CD4-positive, alpha-beta memory T cell (primary cell): ENCODE results near the gene TSEN54. TPM values are rescaled to one million over a fixed set of nuclear protein-coding genes. Genes with fewer than 3 reads are reported as not detected.

Source experiments
- CTCF ChIA-PET: fragments of 350-600 bp; sonication (Branson Sonifier 250); formaldehyde crosslinking; loops from one replicate; lab custom pipeline; 2021; ENCODE audit warnings: inconsistent platforms; ENCODE audit not compliant: partially characterized antibody; lab: Charles Lee
- POLR2A ChIA-PET: fragments of 350-600 bp; sonication (Branson Sonifier 250); formaldehyde crosslinking; loops from one replicate; lab custom pipeline; 2021; ENCODE audit not compliant: partially characterized antibody; lab: Charles Lee
- DNase-seq, 5 donors: peaks; one replicate each; pipeline versions ENCODE4 v3.0.0 to v3.0.0-alpha.2; 2020 to 2022; ENCODE audit warnings: mixed read lengths in 1 of 5
- H3K27ac ChIP-seq: one replicate; pipeline ENCODE4 v1.7.0; 2013; ENCODE audit warnings: low read depth, low read length
- H3K27me3 ChIP-seq: 2 replicates; pipeline ENCODE4 v1.7.0; 2013; ENCODE audit warnings: mild to moderate bottlenecking, low read length, moderate library complexity; ENCODE audit not compliant: insufficient read depth
- H3K36me3 ChIP-seq: 2 replicates; pipeline ENCODE4 v1.7.0; 2013; ENCODE audit warnings: mild to moderate bottlenecking, low read length, moderate library complexity; ENCODE audit not compliant: insufficient read depth
- H3K4me1 ChIP-seq: 2 replicates; pipeline ENCODE4 v1.7.0; 2013; ENCODE audit warnings: mild to moderate bottlenecking, low read length, moderate library complexity; ENCODE audit not compliant: insufficient read depth
- H3K4me3 ChIP-seq, 2 donors: one replicate each; pipeline ENCODE4 v1.7.0; 2013; ENCODE audit warnings: low read length in 2 of 2, mild to moderate bottlenecking in 1 of 2
- H3K9me3 ChIP-seq, 2 donors: one replicate each; pipeline ENCODE4 v1.7.0; 2013; ENCODE audit warnings: low read length in 2 of 2, control low read depth in 1 of 2; ENCODE audit not compliant: control insufficient read depth in 1 of 2
- H3K27ac Mint-ChIP-seq, 7 donors: one replicate each; pipeline ENCODE4 v1.8.0; 2020 to 2021; ENCODE audit warnings: mixed read lengths in 7 of 7, mild to moderate bottlenecking in 6 of 7, inconsistent platforms in 3 of 7, moderate library complexity in 3 of 7
- H3K27me3 Mint-ChIP-seq, 2 donors: one replicate each; pipeline ENCODE4 v1.8.0; 2020 to 2021; ENCODE audit warnings: mixed read lengths in 2 of 2
- H3K36me3 Mint-ChIP-seq, 2 donors: one replicate each; pipeline ENCODE4 v1.8.0; 2020 to 2021; ENCODE audit warnings: mixed read lengths in 2 of 2, inconsistent platforms in 1 of 2, mild to moderate bottlenecking in 1 of 2
- H3K4me1 Mint-ChIP-seq, 4 donors: one replicate each; pipeline ENCODE4 v1.8.0; 2020 to 2021; ENCODE audit warnings: mixed read lengths in 4 of 4, mild to moderate bottlenecking in 1 of 4
- H3K4me3 Mint-ChIP-seq, 8 donors: one replicate each; pipeline ENCODE4 v1.8.0; 2020 to 2021; ENCODE audit warnings: mixed read lengths in 8 of 8, mild to moderate bottlenecking in 7 of 8, moderate library complexity in 6 of 8, inconsistent platforms in 3 of 8
- H3K9me3 Mint-ChIP-seq, 8 donors: one replicate each; pipeline ENCODE4 v1.8.0; 2020 to 2021; ENCODE audit warnings: mixed read lengths in 8 of 8, mild to moderate bottlenecking in 5 of 8, inconsistent platforms in 3 of 8, moderate library complexity in 1 of 8
- intact Hi-C: fragments of 100-400 bp; cut with micrococcal nuclease; formaldehyde crosslinking; loops from one replicate; pipeline ENCODE4 v1.15.1; 2023
- polyA plus RNA-seq, 2 donors: library from polyadenylated mRNA; unstranded; fragments of 300-500 nt; fragmentation: Illumina TruSeq; gene quantifications; one replicate each; pipeline ENCODE4 v1.2.3, GENCODE V29; 2021
- total RNA-seq, 2 experiments: library from RNA; stranded (reverse); gene quantifications; one replicate each; pipeline ENCODE4 v1.2.3, GENCODE V29; 2021

Gene TSEN54
- total and polyA plus RNA-seq, 4 experiments from 2014 or later = 45.7 to 110 (median 64.8) TPM

- Mint-ChIP-seq H3K27me3 (no peaks in the 10 kb centered on the region), H3K9me3 (no peaks in the 10 kb centered on the region), H3K4me1 (peaks cover 6 to 18% (median 8%) of the 10 kb centered on the region in 4 donors), H3K4me3 (no peak overlapping the region), H3K27ac (peak overlapping the region in 1 of 7 donors; percentile 72), H3K36me3 (peaks cover 4 to 22% of the 10 kb centered on the region in 2 donors)
- Histone ChIP-seq H3K27me3 (no peaks in the 10 kb centered on the region), H3K4me3 (no peak overlapping the region), H3K27ac (no peak overlapping the region), H3K4me1 (peaks cover under 1% of the 10 kb centered on the region), H3K9me3 (no peaks in the 10 kb centered on the region), H3K36me3 (no peaks in the 10 kb centered on the region)
- POLR2A ChIA-PET = interaction anchor here (0.6 kb wide), 1 partner anchor 25 kb away, joined by 4 read pairs; the partner anchor contains the start of gene TMEM94
- no peak for DNase-seq
- CTCF ChIA-PET = no interaction called here
- intact Hi-C loops = no loop called here
Observed at GRCh38 chr17:75481194-75482068, 34.9 kb upstream of the TSEN54 start.

- H3K36me3 ChIP-seq = no peaks in the 10 kb centered on the region
- ChIA-PET CTCF (no interaction called here), POLR2A (no interaction called here)
- H3K4me1 ChIP-seq = peaks cover 10% of the 10 kb centered on the region
- no peaks in the 10 kb centered on the region for H3K27me3 ChIP-seq
- Mint-ChIP-seq H3K9me3 (no peaks in the 10 kb centered on the region), H3K27ac (peak overlapping the region in 1 of 7 donors; percentile 65), H3K4me1 (peaks cover 13 to 25% (median 15%) of the 10 kb centered on the region in 4 donors), H3K27me3 (no peaks in the 10 kb centered on the region), H3K4me3 (no peak overlapping the region), H3K36me3 (peaks cover 7 to 20% of the 10 kb centered on the region in 2 donors)
- no peak for DNase-seq
- intact Hi-C loops = no loop called here
- H3K27ac ChIP-seq = no peak overlapping the region
- H3K9me3 ChIP-seq = no peaks in the 10 kb centered on the region
- no peak overlapping the region for H3K4me3 ChIP-seq
Observed at GRCh38 chr17:75482098-75482942, 34.0 kb upstream of the TSEN54 start.

GRCh38 chr17:75485688-75486087 lies 30.6 kb upstream of the TSEN54 start:
- POLR2A ChIA-PET = no interaction called here
- H3K9me3 Mint-ChIP-seq = no peaks in the 10 kb centered on the region
- no peaks in the 10 kb centered on the region for H3K36me3 ChIP-seq
- DNase-seq = no peak
- no peaks in the 10 kb centered on the region for H3K9me3 ChIP-seq
- CTCF ChIA-PET = interaction anchor here (2.9 kb wide), 1 partner anchor 58 kb away, joined by 17 read pairs; no protein-coding TSS in a partner anchor
- H3K4me1 ChIP-seq = peaks cover 21% of the 10 kb centered on the region
- H3K27ac ChIP-seq = no peak overlapping the region
- H3K27me3 Mint-ChIP-seq = no peaks in the 10 kb centered on the region
- H3K36me3 Mint-ChIP-seq = peaks cover 11 to 22% of the 10 kb centered on the region in 2 donors
- H3K27me3 ChIP-seq = no peaks in the 10 kb centered on the region
- H3K27ac Mint-ChIP-seq = no peak overlapping the region
- H3K4me1 Mint-ChIP-seq = peaks cover 17 to 30% (median 26%) of the 10 kb centered on the region in 4 donors
- H3K4me3 ChIP-seq = no peak overlapping the region
- intact Hi-C loops = no loop called here
- no peak overlapping the region for H3K4me3 Mint-ChIP-seq

- peaks cover 11 to 20% of the 10 kb centered on the region in 2 donors for H3K36me3 Mint-ChIP-seq
- no peaks in the 10 kb centered on the region for H3K9me3 Mint-ChIP-seq
- no peak overlapping the region for H3K4me3 ChIP-seq
- CTCF ChIA-PET = interaction anchor here (2.1 to 2.9 kb wide), 2 partner anchors 30 to 59 kb away, joined by 7 to 17 read pairs; partner anchors contain the start of gene TSEN54
- intact Hi-C loops = no loop called here
- H3K4me1 Mint-ChIP-seq = peaks cover 17 to 30% (median 26%) of the 10 kb centered on the region in 4 donors
- H3K27ac ChIP-seq = no peak overlapping the region
- no peak for DNase-seq
- no peaks in the 10 kb centered on the region for H3K36me3 ChIP-seq
- H3K9me3 ChIP-seq = no peaks in the 10 kb centered on the region
- POLR2A ChIA-PET = interaction anchor here (2.5 kb wide), 1 partner anchor 30 kb away, joined by 25 read pairs; the partner anchor contains the start of gene TMEM94
- no peaks in the 10 kb centered on the region for H3K27me3 ChIP-seq
- no peaks in the 10 kb centered on the region for H3K27me3 Mint-ChIP-seq
- H3K4me1 ChIP-seq = peaks cover 21% of the 10 kb centered on the region
- H3K27ac Mint-ChIP-seq = peak overlapping the region; percentile 8 to 99 (median 84)
- H3K4me3 Mint-ChIP-seq = peak overlapping the region in 3 of 8 donors; percentile 0 to 61 (median 39)
Observed at GRCh38 chr17:75486151-75486550, 30.2 kb upstream of the TSEN54 start.

GRCh38 chr17:75486951-75487350 lies 29.4 kb upstream of the TSEN54 start:
- H3K27ac Mint-ChIP-seq = peak overlapping the region; percentile 84 to 99 (median 94)
- intact Hi-C loops = no loop called here
- H3K4me1 ChIP-seq = peaks cover 21% of the 10 kb centered on the region
- ChIA-PET POLR2A (interaction anchor here (0.8 to 2.5 kb wide), 6 partner anchors 23 to 101 kb away, joined by 4 to 25 read pairs (median 6); partner anchors contain the start of genes LLGL2, TMEM94 and TSEN54), CTCF (interaction anchor here (0.8 to 2.9 kb wide), 3 partner anchors 29 to 60 kb away, joined by 4 to 17 read pairs (median 7); partner anchors contain the start of genes TMEM94 and TSEN54)
- no peaks in the 10 kb centered on the region for H3K9me3 ChIP-seq
- peaks cover 17 to 30% (median 26%) of the 10 kb centered on the region in 4 donors for H3K4me1 Mint-ChIP-seq
- H3K27ac ChIP-seq = peak overlapping the region; percentile 22
- H3K4me3 ChIP-seq = peak overlapping the region in 1 of 2 donors; percentile 38
- no peaks in the 10 kb centered on the region for H3K9me3 Mint-ChIP-seq
- no peaks in the 10 kb centered on the region for H3K27me3 ChIP-seq
- H3K4me3 Mint-ChIP-seq = peak overlapping the region in 7 of 8 donors; percentile 61 to 88 (median 73)
- peaks cover 11 to 24% of the 10 kb centered on the region in 2 donors for H3K36me3 Mint-ChIP-seq
- H3K36me3 ChIP-seq = no peaks in the 10 kb centered on the region
- DNase-seq = no peak
- no peaks in the 10 kb centered on the region for H3K27me3 Mint-ChIP-seq

- Mint-ChIP-seq H3K9me3 (no peaks in the 10 kb centered on the region), H3K4me3 (peak overlapping the region; percentile 50 to 88 (median 73)), H3K4me1 (peaks cover 17 to 30% (median 26%) of the 10 kb centered on the region in 4 donors), H3K27ac (peak overlapping the region; percentile 84 to 99 (median 94)), H3K36me3 (peaks cover 12 to 27% of the 10 kb centered on the region in 2 donors), H3K27me3 (no peaks in the 10 kb centered on the region)
- Histone ChIP-seq H3K4me1 (peaks cover 21% of the 10 kb centered on the region), H3K4me3 (peak overlapping the region in 1 of 2 donors; percentile 38), H3K36me3 (peaks cover 2% of the 10 kb centered on the region), H3K9me3 (no peaks in the 10 kb centered on the region), H3K27me3 (no peaks in the 10 kb centered on the region), H3K27ac (peak overlapping the region; percentile 22)
- intact Hi-C loops = no loop called here
- ChIA-PET CTCF (interaction anchor here (0.8 to 2.9 kb wide), 6 partner anchors 15 to 64 kb away, joined by 3 to 17 read pairs (median 4); partner anchors contain the start of genes TMEM94 and TSEN54), POLR2A (interaction anchor here (0.8 to 2.5 kb wide), 6 partner anchors 24 to 101 kb away, joined by 4 to 25 read pairs (median 6); partner anchors contain the start of genes LLGL2, TMEM94 and TSEN54)
- peak; percentile 37 to 52 (median 47) for DNase-seq
Observed at GRCh38 chr17:75487351-75488070, 28.8 kb upstream of the TSEN54 start.
